Neural progenitor cell (in vitro differentiated cells): ENCODE data around the gene MDC1. TPM values are rescaled to one million over a fixed set of nuclear protein-coding genes. Genes with fewer than 3 reads are reported as not detected.

Source experiments
- DNase-seq: peaks from one replicate; pipeline ENCODE4 v3.0.0-alpha.2; 2016; ENCODE audit warnings: low spot score
- H2AFZ ChIP-seq: fragments of 200-600 bp; sonication (generic); replicated peaks from 2 replicates; pipeline ENCODE4 v1.6.1; 2016; ENCODE audit warnings: antibody characterized with exemption
- H3F3A ChIP-seq: fragments of 200-600 bp; sonication (generic); 2 replicates; pipeline ENCODE4 v1.6.1; 2016; ENCODE audit warnings: antibody characterized with exemption, low read depth
- H3K27ac ChIP-seq: fragments of 200-600 bp; sonication (generic); 2 replicates; pipeline ENCODE4 v1.5.1; 2016; ENCODE audit warnings: mild to moderate bottlenecking
- H3K27me3 ChIP-seq: fragments of 200-600 bp; sonication (generic); 2 replicates; pipeline ENCODE4 v1.6.1; 2016; ENCODE audit warnings: mild to moderate bottlenecking, moderate library complexity
- H3K36me3 ChIP-seq: fragments of 200-600 bp; sonication (generic); 2 replicates; pipeline ENCODE4 v1.5.1; 2016
- H3K4me1 ChIP-seq: fragments of 200-600 bp; sonication (generic); 2 replicates; pipeline ENCODE4 v1.6.1; 2016; ENCODE audit warnings: mixed run types
- H3K4me2 ChIP-seq: fragments of 200-600 bp; sonication (generic); 2 replicates; pipeline ENCODE4 v1.6.1; 2016
- H3K4me3 ChIP-seq: fragments of 200-600 bp; sonication (generic); 2 replicates; pipeline ENCODE4 v1.5.1; 2016
- H3K79me2 ChIP-seq: fragments of 200-600 bp; sonication (generic); 2 replicates; pipeline ENCODE4 v1.6.1; 2016; ENCODE audit warnings: low read depth
- H3K9ac ChIP-seq: fragments of 200-600 bp; sonication (generic); 2 replicates; pipeline ENCODE4 v1.6.1; 2016
- H3K9me3 ChIP-seq: fragments of 200-600 bp; sonication (generic); 2 replicates; pipeline ENCODE4 v1.5.1; 2016; ENCODE audit warnings: low read depth
- H4K20me1 ChIP-seq: fragments of 200-600 bp; sonication (generic); 2 replicates; pipeline ENCODE4 v1.6.1; 2016; ENCODE audit warnings: low read depth
- H3K27ac Mint-ChIP-seq: 3 replicates; pipeline ENCODE4 v1.8.0; 2021; ENCODE audit warnings: mixed read lengths
- H3K27me3 Mint-ChIP-seq: 2 replicates; pipeline ENCODE4 v1.8.0; 2022; ENCODE audit warnings: low read depth, mild to moderate bottlenecking, inconsistent platforms, moderate library complexity, mixed read lengths; ENCODE audit not compliant: insufficient read depth
- H3K36me3 Mint-ChIP-seq: 3 replicates; pipeline ENCODE4 v1.8.0; 2021; ENCODE audit warnings: mixed read lengths
- H3K4me1 Mint-ChIP-seq: 3 replicates; pipeline ENCODE4 v1.8.0; 2021; ENCODE audit warnings: mixed read lengths
- H3K4me3 Mint-ChIP-seq: 3 replicates; pipeline ENCODE4 v1.8.0; 2021; ENCODE audit warnings: mild to moderate bottlenecking, moderate library complexity, mixed read lengths
- H3K9me3 Mint-ChIP-seq: 3 replicates; pipeline ENCODE4 v1.8.0; 2020; ENCODE audit warnings: mixed read lengths
- CTCF ChIP-seq: fragments of 200-600 bp; sonication (generic); IDR thresholded peaks from 2 replicates; pipeline ENCODE4 v1.5.1; 2017; ENCODE audit warnings: antibody characterized with exemption, mild to moderate bottlenecking
- EZH2 ChIP-seq: fragments of 200-600 bp; sonication (generic); IDR thresholded peaks from 2 replicates; pipeline ENCODE4 v1.6.1; 2017; ENCODE audit warnings: antibody characterized with exemption, mild to moderate bottlenecking, moderate library complexity
- EZH2phosphoT487 ChIP-seq: fragments of 200-600 bp; sonication (generic); IDR thresholded peaks from 2 replicates; pipeline ENCODE4 v1.6.1; 2017; ENCODE audit warnings: antibody characterized with exemption
- total RNA-seq: library from RNA; depleted of rRNA; stranded (reverse); fragments of >200 nt; gene quantifications from 2 replicates; pipeline ENCODE4 v1.2.3, GENCODE V29; 2015; ENCODE audit warnings: low replicate concordance

MDC1 gene
- total RNA-seq, 1 donor from 2014 or later, result 22.6 TPM

- H4K20me1 ChIP-seq, result no peaks in the 10 kb centered on the region
- Mint-ChIP-seq H3K4me3 (no peak overlapping the region), H3K27ac (no peak overlapping the region), H3K4me1 (peaks cover 25% of the 10 kb centered on the region), H3K36me3 (no peaks in the 10 kb centered on the region), H3K9me3 (no peaks in the 10 kb centered on the region), H3K27me3 (peaks cover 4% of the 10 kb centered on the region)
- no peaks in the 10 kb centered on the region for H3K9me3 ChIP-seq
- H3K4me2 ChIP-seq, result no peak overlapping the region
- H3K36me3 ChIP-seq, result no peaks in the 10 kb centered on the region
- no peaks in the 10 kb centered on the region for H3K27me3 ChIP-seq
- H3K4me3 ChIP-seq, result no peak overlapping the region
- no peak for TF ChIP-seq EZH2phosphoT487
- no peak for TF ChIP-seq CTCF
- TF ChIP-seq EZH2, result no peak
- H3K9ac ChIP-seq, result no peak overlapping the region
- no peak for DNase-seq
- H2AFZ ChIP-seq, result no peak overlapping the region
- H3K27ac ChIP-seq, result no peak overlapping the region
- H3F3A ChIP-seq, result no peaks in the 10 kb centered on the region
- H3K79me2 ChIP-seq, result no peaks in the 10 kb centered on the region
- no peaks in the 10 kb centered on the region for H3K4me1 ChIP-seq
These were observed 32.7 kb upstream of the MDC1 start for GRCh38 chr6:30749554-30750378.

GRCh38 chr6:30748851-30749540, 31.9 kb upstream of the MDC1 start:
- Histone ChIP-seq H3K9ac (no peak overlapping the region), H2AFZ (no peak overlapping the region)

More at GRCh38 chr6:30748851-30749540, 31.9 kb upstream of the MDC1 start:
- no peaks in the 10 kb centered on the region for H3K9me3 Mint-ChIP-seq
- Histone ChIP-seq H3K36me3 (no peaks in the 10 kb centered on the region), H3K27ac (no peak overlapping the region), H3K27me3 (peaks cover 3% of the 10 kb centered on the region), H3K9me3 (no peaks in the 10 kb centered on the region), H3K79me2 (no peaks in the 10 kb centered on the region), H3F3A (peaks cover 1% of the 10 kb centered on the region), H3K4me3 (no peak overlapping the region), H4K20me1 (no peaks in the 10 kb centered on the region), H3K4me2 (no peak overlapping the region), H3K4me1 (no peaks in the 10 kb centered on the region)
- peaks cover 28% of the 10 kb centered on the region for H3K4me1 Mint-ChIP-seq
- H3K36me3 Mint-ChIP-seq, result no peaks in the 10 kb centered on the region
- TF ChIP-seq EZH2, result no peak
- no peak for TF ChIP-seq EZH2phosphoT487
- TF ChIP-seq CTCF, result no peak
- no peak overlapping the region for H3K4me3 Mint-ChIP-seq
- H3K27ac Mint-ChIP-seq, result peak overlapping the region; percentile 2
- no peak for DNase-seq
- H3K27me3 Mint-ChIP-seq, result peaks cover 4% of the 10 kb centered on the region
